ENCODE results near the gene ARL17B.
"Not testable (repeated sequence)": the region's sequence is repeated elsewhere in the genome, so short reads cannot be mapped to it uniquely, and the experiment has no call there.

DNA sequence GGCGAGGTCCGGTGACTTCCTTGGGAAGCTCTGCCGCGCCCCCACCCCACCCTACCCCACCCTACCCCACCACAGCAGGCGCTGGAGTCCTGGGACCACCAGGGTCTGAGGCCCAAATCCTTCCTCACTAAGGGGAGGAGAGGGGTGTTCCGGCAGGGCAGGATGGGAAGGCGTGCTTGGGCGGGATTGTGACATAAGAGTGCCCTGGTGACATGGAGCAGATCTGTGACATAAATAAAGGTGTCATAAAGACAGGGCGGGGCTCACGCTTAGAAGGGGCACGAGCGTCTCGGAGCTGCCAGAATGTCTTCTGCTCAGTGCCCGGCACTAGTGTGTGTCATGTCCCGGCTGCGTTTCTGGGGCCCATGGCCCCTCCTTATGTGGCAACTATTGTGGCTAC lies 66.7 kb downstream of the ARL17B start, which contains the start of gene LRRC37A:
- TF ChIP-seq, protein P1, sequence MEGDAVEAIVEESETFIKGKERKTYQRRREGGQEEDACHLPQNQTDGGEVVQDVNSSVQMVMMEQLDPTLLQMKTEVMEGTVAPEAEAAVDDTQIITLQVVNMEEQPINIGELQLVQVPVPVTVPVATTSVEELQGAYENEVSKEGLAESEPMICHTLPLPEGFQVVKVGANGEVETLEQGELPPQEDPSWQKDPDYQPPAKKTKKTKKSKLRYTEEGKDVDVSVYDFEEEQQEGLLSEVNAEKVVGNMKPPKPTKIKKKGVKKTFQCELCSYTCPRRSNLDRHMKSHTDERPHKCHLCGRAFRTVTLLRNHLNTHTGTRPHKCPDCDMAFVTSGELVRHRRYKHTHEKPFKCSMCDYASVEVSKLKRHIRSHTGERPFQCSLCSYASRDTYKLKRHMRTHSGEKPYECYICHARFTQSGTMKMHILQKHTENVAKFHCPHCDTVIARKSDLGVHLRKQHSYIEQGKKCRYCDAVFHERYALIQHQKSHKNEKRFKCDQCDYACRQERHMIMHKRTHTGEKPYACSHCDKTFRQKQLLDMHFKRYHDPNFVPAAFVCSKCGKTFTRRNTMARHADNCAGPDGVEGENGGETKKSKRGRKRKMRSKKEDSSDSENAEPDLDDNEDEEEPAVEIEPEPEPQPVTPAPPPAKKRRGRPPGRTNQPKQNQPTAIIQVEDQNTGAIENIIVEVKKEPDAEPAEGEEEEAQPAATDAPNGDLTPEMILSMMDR (conservative IDR thresholded peaks at IDR 0.05; ENCODE audit: low read depth, low read length): not testable (repeated sequence)
- TF ChIP-seq EZH2 (IDR thresholded peaks at IDR 0.05; ENCODE audit: borderline replicate concordance, low read depth, low read length, poor library complexity, severe bottlenecking): not testable (repeated sequence)

Data from A673 (cell line).